DND-41 (cell line): ENCODE results near the gene ULK2.

ENCODE experiments used
- ATAC-seq: fragments of 200-7000 bp; cut with Tn5 transposase; 3 replicates; pipeline ENCODE4 v1.9.1; 2021; ENCODE audit warnings: low read depth; ENCODE audit not compliant: insufficient read depth
- DNase-seq: peaks from one replicate; pipeline ENCODE4 v3.0.0-alpha.2; 2020
- H2AFZ ChIP-seq: 2 replicates; pipeline ENCODE4 v1.6.0; 2012; ENCODE audit warnings: low read depth, low read length
- H3K27ac ChIP-seq: 2 replicates; pipeline ENCODE4 v1.5.1; 2012; ENCODE audit warnings: low read length, inconsistent platforms
- H3K27me3 ChIP-seq: fragments of 200-600 bp; sonication (generic); 2 replicates; pipeline ENCODE4 v1.6.0; 2012; ENCODE audit warnings: low read length, mild to moderate bottlenecking, inconsistent platforms; ENCODE audit not compliant: insufficient read depth, poor library complexity
- H3K36me3 ChIP-seq: 2 replicates; pipeline ENCODE4 v1.5.1; 2012; ENCODE audit warnings: low read length, inconsistent platforms; ENCODE audit not compliant: insufficient read depth
- H3K4me1 ChIP-seq: 2 replicates; pipeline ENCODE4 v1.5.1; 2012; ENCODE audit warnings: mild to moderate bottlenecking, low read length; ENCODE audit not compliant: insufficient read depth
- H3K4me2 ChIP-seq: 2 replicates; pipeline ENCODE4 v1.6.0; 2012; ENCODE audit warnings: mild to moderate bottlenecking, moderate library complexity, low read length, inconsistent platforms; ENCODE audit not compliant: insufficient read depth
- H3K4me3 ChIP-seq, 2 experiments: fragments of 200-600 bp in 1 of 2; shearing (Covaris generic) in 1 of 2; 2 replicates each; pipeline ENCODE4 v1.5.1; 2012 to 2016; ENCODE audit warnings: inconsistent platforms in 2 of 2, low read length in 2 of 2, mild to moderate bottlenecking in 2 of 2, low read depth in 1 of 2, moderate library complexity in 1 of 2
- H3K79me2 ChIP-seq: 2 replicates; pipeline ENCODE4 v1.6.0; 2012; ENCODE audit warnings: low read length, inconsistent platforms; ENCODE audit not compliant: insufficient read depth
- H3K9ac ChIP-seq: 2 replicates; pipeline ENCODE4 v1.6.0; 2012; ENCODE audit warnings: low read depth, mild to moderate bottlenecking, inconsistent platforms, low read length, moderate library complexity
- H3K9me3 ChIP-seq: 2 replicates; pipeline ENCODE4 v1.5.1; 2012; ENCODE audit warnings: low read length, moderate library complexity, mild to moderate bottlenecking, inconsistent platforms; ENCODE audit not compliant: insufficient read depth, severe bottlenecking
- H4K20me1 ChIP-seq: 2 replicates; pipeline ENCODE4 v1.6.0; 2012; ENCODE audit warnings: low read length; ENCODE audit not compliant: insufficient read depth
- CTCF ChIP-seq: IDR thresholded peaks from 2 replicates; pipeline ENCODE4 v1.5.1; 2012; ENCODE audit warnings: borderline replicate concordance, low read length, moderate library complexity, mild to moderate bottlenecking; ENCODE audit not compliant: poor library complexity, severe bottlenecking; ENCODE audit errors: extremely low read depth
- EZH2 ChIP-seq: IDR thresholded peaks from 3 replicates; pipeline ENCODE4 v1.6.1; 2012; ENCODE audit warnings: borderline replicate concordance, low read depth, mild to moderate bottlenecking, moderate library complexity, low read length, inconsistent platforms; ENCODE audit not compliant: severe bottlenecking

ULK2 gene

DNA sequence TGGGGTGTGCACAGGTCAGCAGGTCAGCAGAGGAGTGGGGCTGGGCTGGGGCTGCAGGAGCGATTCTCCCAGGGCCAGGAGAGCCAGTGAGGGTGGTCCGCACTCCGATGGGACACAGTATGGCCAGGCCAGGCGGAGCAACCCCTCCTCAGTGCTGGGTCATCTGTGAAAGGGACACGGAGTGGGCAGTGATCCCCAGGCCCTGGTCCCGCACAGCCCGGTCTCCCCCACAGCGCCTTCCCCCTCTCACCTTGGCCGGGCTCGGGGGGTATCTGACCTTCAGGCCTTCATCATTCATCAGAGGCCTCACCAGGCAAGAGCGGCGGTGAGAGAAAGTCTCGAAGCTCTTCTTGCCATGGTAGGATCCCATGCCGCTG is 129.7 kb downstream of the ULK2 start:
- no peaks in the 10 kb centered on the region for H3K4me1 ChIP-seq
- DNase-seq (no peak), ATAC-seq (no peak)
- H2AFZ ChIP-seq: no peak overlapping the region
- no peak overlapping the region for H3K9ac ChIP-seq
- no peak for TF ChIP-seq EZH2
- H3K27me3 ChIP-seq: no peaks in the 10 kb centered on the region
- no peaks in the 10 kb centered on the region for H3K9me3 ChIP-seq
- no peaks in the 10 kb centered on the region for H3K79me2 ChIP-seq
- no peak overlapping the region for H3K4me2 ChIP-seq
- no peak overlapping the region for H3K4me3 ChIP-seq
- no peak overlapping the region for H3K27ac ChIP-seq
- peaks cover 2% of the 10 kb centered on the region; the same call in 1 of the 2 replicates for H4K20me1 ChIP-seq
- no peaks in the 10 kb centered on the region for H3K36me3 ChIP-seq

DNA sequence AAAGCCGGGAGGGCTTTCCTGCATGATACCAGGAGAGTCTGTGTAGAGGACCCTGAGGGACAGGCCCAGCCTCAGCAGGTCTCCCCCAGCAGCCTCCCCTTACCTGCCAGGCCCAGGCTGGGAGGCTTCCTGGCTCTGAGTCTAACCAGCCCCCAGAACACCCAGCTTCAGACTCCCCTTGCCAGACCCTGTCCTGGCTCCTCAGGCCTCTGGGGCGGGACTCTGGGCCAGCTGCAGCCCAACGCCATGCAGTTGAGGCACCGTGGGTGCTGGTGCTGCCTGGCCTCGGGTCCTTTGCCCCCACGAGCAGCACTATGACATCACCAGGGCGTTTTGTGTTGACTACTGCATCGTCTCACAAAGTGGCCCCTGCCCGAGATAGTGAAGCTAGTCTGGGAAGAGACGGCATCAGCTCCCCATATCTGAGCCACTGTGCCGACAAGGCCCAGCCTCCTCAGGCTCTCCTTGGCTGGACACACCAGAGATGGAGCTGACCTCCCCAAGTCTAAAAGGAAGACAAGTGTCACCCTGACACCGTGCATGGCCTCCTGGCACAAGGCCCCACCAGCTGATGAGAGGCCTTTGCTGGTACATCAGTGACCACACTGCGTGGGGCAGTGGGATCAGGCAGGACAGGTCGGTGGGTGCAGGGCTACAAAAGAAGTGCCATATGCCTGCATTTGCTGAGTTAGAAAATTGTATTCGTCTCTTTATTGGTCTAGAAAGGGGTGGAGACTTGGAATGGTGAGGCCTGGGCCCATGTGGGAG is 130.2 kb downstream of the ULK2 start:
- Histone ChIP-seq H3K9me3 (no peaks in the 10 kb centered on the region), H3K4me3 (no peak overlapping the region), H3K36me3 (no peaks in the 10 kb centered on the region), H4K20me1 (peaks cover 2% of the 10 kb centered on the region; the same call in 1 of the 2 replicates), H3K79me2 (no peaks in the 10 kb centered on the region), H2AFZ (no peak overlapping the region), H3K27me3 (no peaks in the 10 kb centered on the region), H3K9ac (no peak overlapping the region), H3K4me1 (no peaks in the 10 kb centered on the region), H3K4me2 (no peak overlapping the region), H3K27ac (no peak overlapping the region)
- no peak for DNase-seq
- ATAC-seq: no peak
- no peak for TF ChIP-seq CTCF
- TF ChIP-seq EZH2: no peak

DNA sequence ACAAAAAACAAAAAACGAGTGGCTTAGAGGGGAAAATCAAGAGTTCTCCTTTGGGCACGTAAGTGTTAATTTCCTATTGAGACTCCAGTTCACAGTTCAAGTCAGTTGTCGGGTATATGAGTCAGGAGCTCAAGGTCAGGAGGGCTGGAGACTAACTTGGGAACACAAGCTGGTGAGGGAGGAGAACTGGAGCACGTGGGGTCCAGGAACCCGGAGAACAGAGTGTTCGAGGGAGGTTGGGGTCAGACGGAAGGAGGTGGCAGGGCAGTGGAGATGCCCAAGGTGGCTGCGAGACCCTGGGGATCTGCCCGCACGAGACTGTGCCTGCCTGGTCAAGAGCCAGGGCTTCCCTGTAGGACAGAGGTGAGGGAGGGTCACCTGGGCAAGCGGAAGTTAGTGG is 131.7 kb downstream of the ULK2 start:
- no peaks in the 10 kb centered on the region for H3K27me3 ChIP-seq
- no peaks in the 10 kb centered on the region for H3K36me3 ChIP-seq
- no peak overlapping the region for H2AFZ ChIP-seq
- DNase-seq (no peak), ATAC-seq (no peak)
- no peaks in the 10 kb centered on the region for H3K9me3 ChIP-seq
- H4K20me1 ChIP-seq: no peaks in the 10 kb centered on the region
- no peak overlapping the region for H3K27ac ChIP-seq
- no peaks in the 10 kb centered on the region for H3K4me1 ChIP-seq
- TF ChIP-seq CTCF: no peak
- no peak for TF ChIP-seq EZH2
- no peak overlapping the region for H3K9ac ChIP-seq
- H3K79me2 ChIP-seq: no peaks in the 10 kb centered on the region
- no peak overlapping the region for H3K4me3 ChIP-seq
- H3K4me2 ChIP-seq: no peak overlapping the region

GRCh38 chr17:19733953-19734526 is 133.7 kb downstream of the ULK2 start:
- H3K4me2 ChIP-seq: no peak overlapping the region
- no peak overlapping the region for H2AFZ ChIP-seq
- DNase-seq: no peak
- H3K4me3 ChIP-seq: no peak overlapping the region
- no peaks in the 10 kb centered on the region for H3K9me3 ChIP-seq
- TF ChIP-seq EZH2 (no peak), CTCF (no peak)
- no peaks in the 10 kb centered on the region for H3K27me3 ChIP-seq
- H4K20me1 ChIP-seq: no peaks in the 10 kb centered on the region
- H3K36me3 ChIP-seq: no peaks in the 10 kb centered on the region
- H3K9ac ChIP-seq: no peak overlapping the region
- H3K27ac ChIP-seq: no peak overlapping the region
- no peaks in the 10 kb centered on the region for H3K79me2 ChIP-seq
- no peaks in the 10 kb centered on the region for H3K4me1 ChIP-seq
- no peak for ATAC-seq
